GM12873 (cell line): ENCODE results near the gene ATP2B3.

Experiments
- TF ChIP-seq, protein P1 (sequence below): IDR thresholded peaks from 2 replicates; pipeline ENCODE4 v1.5.1; 2012; ENCODE audit warnings: low read depth, mild to moderate bottlenecking, moderate library complexity, low read length, control low read depth; ENCODE audit not compliant: insufficient read depth; ENCODE audit errors: missing control alignments

ATP2B3 gene

DNA sequence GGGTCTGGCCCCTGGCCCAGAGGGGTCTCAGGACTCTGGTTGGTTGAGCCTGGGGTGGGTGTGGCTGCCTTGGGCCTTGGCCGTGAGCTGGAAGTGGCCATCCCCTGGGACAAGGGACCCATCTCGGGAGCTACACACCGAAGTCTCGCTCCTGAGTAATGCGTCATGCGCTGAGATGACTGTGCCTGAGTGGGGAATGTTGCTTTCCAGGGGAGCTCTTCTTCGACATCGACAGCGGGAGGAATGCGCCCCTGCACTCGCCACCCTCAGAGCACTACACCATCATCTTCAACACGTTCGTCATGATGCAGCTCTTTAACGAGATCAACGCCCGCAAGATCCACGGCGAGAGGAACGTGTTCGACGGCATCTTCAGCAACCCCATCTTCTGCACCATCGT is 43.0 kb downstream of the ATP2B3 start:
- TF ChIP-seq, protein P1, sequence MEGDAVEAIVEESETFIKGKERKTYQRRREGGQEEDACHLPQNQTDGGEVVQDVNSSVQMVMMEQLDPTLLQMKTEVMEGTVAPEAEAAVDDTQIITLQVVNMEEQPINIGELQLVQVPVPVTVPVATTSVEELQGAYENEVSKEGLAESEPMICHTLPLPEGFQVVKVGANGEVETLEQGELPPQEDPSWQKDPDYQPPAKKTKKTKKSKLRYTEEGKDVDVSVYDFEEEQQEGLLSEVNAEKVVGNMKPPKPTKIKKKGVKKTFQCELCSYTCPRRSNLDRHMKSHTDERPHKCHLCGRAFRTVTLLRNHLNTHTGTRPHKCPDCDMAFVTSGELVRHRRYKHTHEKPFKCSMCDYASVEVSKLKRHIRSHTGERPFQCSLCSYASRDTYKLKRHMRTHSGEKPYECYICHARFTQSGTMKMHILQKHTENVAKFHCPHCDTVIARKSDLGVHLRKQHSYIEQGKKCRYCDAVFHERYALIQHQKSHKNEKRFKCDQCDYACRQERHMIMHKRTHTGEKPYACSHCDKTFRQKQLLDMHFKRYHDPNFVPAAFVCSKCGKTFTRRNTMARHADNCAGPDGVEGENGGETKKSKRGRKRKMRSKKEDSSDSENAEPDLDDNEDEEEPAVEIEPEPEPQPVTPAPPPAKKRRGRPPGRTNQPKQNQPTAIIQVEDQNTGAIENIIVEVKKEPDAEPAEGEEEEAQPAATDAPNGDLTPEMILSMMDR, result no peak

DNA sequence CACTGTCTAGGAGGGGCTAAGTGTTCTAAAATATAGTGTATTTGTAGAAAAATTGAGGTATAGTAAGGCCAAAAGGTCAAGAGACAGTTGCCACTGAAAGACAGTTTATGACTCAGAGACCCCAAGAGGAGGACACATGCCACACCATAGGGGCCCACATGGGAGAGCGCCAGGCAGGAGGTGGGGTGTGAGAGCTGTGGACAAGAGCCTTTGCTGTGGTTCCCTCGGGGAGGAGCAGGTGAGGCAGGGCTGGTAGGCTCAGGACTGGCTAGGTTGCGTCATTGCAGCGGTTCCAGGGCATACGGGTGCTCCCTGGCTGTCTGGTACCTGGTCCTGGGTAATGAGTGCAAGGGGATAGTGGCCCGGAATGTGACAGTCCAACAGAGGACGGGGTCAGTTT is 43.9 kb downstream of the ATP2B3 start:
- TF ChIP-seq, protein P1, result no peak

DNA sequence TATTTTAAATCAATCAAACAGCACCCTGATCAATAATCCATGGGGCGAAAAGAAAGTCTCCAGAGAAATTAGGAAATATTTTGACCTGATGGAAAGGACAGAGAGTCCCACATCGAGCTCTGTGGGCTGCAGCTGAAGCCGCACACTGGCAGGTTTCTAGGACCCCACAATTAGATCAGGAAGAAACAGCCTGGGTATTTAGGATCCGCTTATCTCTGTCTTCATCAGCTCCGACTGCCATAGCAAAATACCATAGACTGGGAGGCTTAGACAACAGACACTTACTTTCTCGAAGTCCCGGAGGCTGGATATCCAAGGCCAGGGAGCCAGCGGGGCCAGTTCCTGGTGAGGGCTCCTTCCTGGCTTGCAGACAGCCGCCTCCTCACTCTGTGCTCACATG is 45.1 kb downstream of the ATP2B3 start:
- TF ChIP-seq, protein P1, result no peak

DNA sequence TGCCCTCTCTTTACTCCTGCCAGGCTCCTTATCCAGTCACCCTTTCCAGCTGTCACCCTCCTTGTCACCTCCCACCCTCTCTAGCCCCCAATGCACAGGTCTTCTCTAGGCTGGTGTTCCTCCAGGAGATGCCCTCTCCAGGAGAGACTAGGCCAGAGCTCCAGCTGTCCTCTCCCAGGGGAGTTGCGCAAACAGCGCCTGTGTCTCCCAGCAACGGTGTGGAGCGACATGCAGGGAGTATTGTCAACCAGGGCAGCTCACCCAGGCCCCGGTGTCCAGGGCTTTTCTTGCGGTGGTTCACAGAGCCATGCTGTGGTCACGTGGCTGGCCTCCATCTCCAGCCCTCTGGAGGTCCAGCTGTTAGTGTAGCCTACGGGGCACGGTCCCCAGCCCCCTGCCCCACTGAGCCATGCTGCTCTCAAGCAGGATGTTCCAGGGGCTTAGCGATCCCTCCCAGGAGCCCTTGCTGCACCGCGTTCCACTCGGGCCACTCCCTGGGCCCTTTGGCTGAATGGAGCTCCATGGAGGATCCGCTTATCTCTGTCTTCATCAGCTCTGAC is 46.7 kb downstream of the ATP2B3 start:
- TF ChIP-seq, protein P1, result no peak

DNA sequence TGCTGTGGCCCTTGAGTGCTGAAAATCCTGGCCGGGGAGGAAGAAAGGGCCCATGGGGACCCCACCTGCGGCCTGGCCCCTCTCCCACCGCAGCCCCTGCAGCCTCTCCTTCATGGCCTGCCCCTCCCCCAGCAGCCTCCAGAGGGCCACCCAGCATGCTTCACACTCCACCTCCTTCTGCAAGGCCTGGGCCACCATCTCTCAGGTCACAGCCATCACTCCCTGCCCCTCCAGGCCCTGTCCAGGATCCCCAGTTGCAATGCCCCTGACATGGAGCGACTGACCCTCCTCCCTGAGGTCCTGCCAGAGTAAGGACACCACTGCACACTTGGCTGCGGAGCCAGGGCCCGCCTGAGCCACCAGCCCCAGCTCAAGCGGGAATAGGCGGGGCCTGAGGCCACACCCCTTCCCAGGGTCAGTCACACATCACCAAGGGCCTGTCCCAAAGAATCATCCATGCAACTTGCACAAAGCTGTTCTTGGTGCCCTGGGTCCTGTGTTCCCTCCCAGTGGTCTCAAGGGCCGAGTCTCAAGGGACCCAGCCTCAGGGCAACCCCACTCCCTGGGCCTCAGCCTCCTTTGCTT is 48.6 kb downstream of the ATP2B3 start:
- TF ChIP-seq, protein P1, result no peak

DNA sequence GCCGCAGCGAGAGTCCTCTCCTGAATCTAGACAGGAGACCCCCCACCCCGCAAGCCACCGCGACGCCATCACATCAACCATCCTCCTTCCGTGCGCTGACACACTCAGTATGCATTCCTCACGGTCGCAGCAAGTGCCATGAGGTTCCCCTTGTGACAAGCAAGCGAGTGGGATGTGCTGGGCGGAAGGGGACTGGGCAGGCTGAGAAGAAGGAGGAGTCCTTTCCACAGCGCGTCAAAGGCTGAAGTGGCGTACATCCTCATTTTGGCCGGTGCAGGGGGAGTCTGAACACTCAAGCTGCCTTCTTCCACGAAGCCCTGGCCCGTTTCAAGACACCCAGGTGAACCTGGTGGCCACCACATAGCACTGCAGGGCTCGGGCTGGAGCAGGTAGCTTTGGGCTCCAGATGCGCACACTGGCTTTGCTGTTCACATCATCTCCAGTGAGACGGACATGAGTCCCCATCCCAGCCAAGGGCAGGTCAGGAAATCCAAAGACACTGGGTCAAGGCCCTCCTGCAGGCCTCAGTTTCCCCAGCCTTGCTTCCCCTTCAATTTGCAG is 51.1 kb downstream of the ATP2B3 start:
- TF ChIP-seq, protein P1, result peak; percentile 43

DNA sequence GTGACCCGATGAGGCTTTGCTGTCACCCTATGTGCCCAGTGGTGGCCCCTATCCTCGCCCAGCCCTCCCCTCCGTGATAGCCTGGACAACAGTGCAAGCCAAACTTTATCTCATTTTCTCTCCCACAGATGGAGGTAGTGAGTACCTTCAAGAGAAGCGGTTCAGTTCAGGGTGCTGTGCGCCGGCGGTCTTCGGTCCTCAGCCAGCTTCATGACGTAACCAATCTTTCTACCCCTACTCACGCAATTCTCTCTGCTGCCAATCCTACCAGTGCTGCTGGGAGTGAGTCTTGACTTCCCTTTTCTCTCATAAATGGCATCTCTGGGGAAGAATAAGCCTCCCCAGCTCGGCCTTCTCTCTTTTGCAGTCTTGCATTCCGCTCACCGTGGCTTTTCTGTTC is 52.0 kb downstream of the ATP2B3 start:
- TF ChIP-seq, protein P1, result no peak
